GM21367 (cell line): ENCODE measurements around the gene CTAGE6.
"Not testable (repeated sequence)": the region's sequence is repeated elsewhere in the genome, so short reads cannot be mapped to it uniquely, and the experiment has no call there.

Source experiments
- ATAC-seq: cut with Tn5 transposase; IDR thresholded peaks from one replicate; pipeline ENCODE4 v1.9.1; 2021; ENCODE audit not compliant: unreplicated experiment

Gene CTAGE6

GRCh38 chr7:143720335-143720734 is 37.2 kb downstream of the CTAGE6 start:
- ATAC-seq, result not testable (repeated sequence)

- ATAC-seq, result not testable (repeated sequence)
Measured at GRCh38 chr7:143715543-143716193, 41.8 kb downstream of the CTAGE6 start.

GRCh38 chr7:143714581-143715454 is 42.7 kb downstream of the CTAGE6 start:
- not testable (repeated sequence) for ATAC-seq

- ATAC-seq, result not testable (repeated sequence)
Measured at GRCh38 chr7:143712381-143712780, 45.1 kb downstream of the CTAGE6 start.

- not testable (repeated sequence) for ATAC-seq
Measured at GRCh38 chr7:143711727-143712324, 45.7 kb downstream of the CTAGE6 start.

- ATAC-seq, result not testable (repeated sequence)
Measured at GRCh38 chr7:143709895-143710294, 47.6 kb downstream of the CTAGE6 start.
